ENCODE results near the gene ABCE1.

GRCh38 chr4:145148980-145149379 lies 50.9 kb downstream of the ABCE1 start:
- no peak for TF ChIP-seq CTCF (IDR thresholded peaks at IDR 0.05)
- TF ChIP-seq POLR2A (IDR thresholded peaks at IDR 0.05): no peak

All from heart left ventricle (tissue), 13 donors.